ENCODE results near the gene KLF16. TPM values are rescaled to one million over a fixed set of nuclear protein-coding genes. Genes with fewer than 3 reads are reported as not detected.
A peak's percentile ranks its signal among the peaks of the same experiment; 100 is the strongest.

Gene KLF16
- total RNA-seq, 1 experiment from 2014 or later: 64.0 TPM

DNA sequence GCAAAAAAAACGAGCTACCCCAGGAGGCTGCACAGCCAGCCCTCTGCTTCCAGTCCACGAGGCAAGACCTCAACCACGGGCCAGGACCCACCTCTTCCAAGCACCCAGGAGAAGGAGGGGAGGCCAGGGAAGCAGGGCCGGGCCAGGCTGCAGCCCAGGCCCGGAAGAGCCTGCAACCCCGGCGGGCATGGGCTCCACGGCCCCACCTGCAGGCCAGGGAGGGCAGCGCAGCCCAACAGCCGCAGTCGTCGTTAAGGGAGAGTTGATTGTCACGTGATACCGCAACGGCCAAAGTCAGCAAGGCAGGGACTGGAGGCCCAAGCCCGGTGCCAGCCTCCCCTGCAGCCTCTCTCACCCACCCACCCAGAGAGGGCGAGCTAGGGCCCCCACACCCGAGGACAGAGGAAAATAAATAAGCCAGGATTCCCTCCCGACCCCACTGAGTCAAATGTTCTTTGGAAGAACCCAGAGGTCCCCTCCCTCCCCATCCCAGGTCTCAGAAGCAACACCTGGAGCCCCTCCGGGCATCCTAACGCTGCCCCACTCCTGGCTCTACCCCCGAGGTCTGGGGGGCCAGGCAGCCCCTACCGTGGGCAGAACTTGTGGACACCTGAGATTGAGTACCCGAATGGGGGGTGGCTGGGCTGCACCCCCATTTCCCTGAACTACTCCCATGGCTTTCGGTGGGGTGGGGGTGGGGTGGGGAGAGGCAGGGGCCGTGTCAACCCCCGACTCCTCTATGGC, 9.9 kb downstream of the KLF16 start:
- DNase-seq (ENCODE audit: low spot score): peak; percentile 93
- no peaks in the 10 kb centered on the region for H3K27me3 Mint-ChIP-seq (ENCODE audit: low read depth)
- POLR2A ChIA-PET: no interaction called here
- TF ChIP-seq, protein P1, sequence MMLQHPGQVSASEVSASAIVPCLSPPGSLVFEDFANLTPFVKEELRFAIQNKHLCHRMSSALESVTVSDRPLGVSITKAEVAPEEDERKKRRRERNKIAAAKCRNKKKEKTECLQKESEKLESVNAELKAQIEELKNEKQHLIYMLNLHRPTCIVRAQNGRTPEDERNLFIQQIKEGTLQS (CRISPR knock-in tag; conservative IDR thresholded peaks at IDR 0.05): no peak
- TF ChIP-seq, protein P2, sequence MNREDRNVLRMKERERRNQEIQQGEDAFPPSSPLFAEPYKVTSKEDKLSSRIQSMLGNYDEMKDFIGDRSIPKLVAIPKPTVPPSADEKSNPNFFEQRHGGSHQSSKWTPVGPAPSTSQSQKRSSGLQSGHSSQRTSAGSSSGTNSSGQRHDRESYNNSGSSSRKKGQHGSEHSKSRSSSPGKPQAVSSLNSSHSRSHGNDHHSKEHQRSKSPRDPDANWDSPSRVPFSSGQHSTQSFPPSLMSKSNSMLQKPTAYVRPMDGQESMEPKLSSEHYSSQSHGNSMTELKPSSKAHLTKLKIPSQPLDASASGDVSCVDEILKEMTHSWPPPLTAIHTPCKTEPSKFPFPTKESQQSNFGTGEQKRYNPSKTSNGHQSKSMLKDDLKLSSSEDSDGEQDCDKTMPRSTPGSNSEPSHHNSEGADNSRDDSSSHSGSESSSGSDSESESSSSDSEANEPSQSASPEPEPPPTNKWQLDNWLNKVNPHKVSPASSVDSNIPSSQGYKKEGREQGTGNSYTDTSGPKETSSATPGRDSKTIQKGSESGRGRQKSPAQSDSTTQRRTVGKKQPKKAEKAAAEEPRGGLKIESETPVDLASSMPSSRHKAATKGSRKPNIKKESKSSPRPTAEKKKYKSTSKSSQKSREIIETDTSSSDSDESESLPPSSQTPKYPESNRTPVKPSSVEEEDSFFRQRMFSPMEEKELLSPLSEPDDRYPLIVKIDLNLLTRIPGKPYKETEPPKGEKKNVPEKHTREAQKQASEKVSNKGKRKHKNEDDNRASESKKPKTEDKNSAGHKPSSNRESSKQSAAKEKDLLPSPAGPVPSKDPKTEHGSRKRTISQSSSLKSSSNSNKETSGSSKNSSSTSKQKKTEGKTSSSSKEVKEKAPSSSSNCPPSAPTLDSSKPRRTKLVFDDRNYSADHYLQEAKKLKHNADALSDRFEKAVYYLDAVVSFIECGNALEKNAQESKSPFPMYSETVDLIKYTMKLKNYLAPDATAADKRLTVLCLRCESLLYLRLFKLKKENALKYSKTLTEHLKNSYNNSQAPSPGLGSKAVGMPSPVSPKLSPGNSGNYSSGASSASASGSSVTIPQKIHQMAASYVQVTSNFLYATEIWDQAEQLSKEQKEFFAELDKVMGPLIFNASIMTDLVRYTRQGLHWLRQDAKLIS (CRISPR knock-in tag; IDR thresholded peaks at IDR 0.05; ENCODE audit: borderline replicate concordance): no peak
- TF ChIP-seq, protein P3, sequence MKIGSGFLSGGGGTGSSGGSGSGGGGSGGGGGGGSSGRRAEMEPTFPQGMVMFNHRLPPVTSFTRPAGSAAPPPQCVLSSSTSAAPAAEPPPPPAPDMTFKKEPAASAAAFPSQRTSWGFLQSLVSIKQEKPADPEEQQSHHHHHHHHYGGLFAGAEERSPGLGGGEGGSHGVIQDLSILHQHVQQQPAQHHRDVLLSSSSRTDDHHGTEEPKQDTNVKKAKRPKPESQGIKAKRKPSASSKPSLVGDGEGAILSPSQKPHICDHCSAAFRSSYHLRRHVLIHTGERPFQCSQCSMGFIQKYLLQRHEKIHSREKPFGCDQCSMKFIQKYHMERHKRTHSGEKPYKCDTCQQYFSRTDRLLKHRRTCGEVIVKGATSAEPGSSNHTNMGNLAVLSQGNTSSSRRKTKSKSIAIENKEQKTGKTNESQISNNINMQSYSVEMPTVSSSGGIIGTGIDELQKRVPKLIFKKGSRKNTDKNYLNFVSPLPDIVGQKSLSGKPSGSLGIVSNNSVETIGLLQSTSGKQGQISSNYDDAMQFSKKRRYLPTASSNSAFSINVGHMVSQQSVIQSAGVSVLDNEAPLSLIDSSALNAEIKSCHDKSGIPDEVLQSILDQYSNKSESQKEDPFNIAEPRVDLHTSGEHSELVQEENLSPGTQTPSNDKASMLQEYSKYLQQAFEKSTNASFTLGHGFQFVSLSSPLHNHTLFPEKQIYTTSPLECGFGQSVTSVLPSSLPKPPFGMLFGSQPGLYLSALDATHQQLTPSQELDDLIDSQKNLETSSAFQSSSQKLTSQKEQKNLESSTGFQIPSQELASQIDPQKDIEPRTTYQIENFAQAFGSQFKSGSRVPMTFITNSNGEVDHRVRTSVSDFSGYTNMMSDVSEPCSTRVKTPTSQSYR (CRISPR knock-in tag; IDR thresholded peaks at IDR 0.05): no peak
- no peak for TF ChIP-seq NR3C1 (CRISPR knock-in tag; conservative IDR thresholded peaks at IDR 0.05; ENCODE audit: low read depth)
- TF ChIP-seq, protein P4, sequence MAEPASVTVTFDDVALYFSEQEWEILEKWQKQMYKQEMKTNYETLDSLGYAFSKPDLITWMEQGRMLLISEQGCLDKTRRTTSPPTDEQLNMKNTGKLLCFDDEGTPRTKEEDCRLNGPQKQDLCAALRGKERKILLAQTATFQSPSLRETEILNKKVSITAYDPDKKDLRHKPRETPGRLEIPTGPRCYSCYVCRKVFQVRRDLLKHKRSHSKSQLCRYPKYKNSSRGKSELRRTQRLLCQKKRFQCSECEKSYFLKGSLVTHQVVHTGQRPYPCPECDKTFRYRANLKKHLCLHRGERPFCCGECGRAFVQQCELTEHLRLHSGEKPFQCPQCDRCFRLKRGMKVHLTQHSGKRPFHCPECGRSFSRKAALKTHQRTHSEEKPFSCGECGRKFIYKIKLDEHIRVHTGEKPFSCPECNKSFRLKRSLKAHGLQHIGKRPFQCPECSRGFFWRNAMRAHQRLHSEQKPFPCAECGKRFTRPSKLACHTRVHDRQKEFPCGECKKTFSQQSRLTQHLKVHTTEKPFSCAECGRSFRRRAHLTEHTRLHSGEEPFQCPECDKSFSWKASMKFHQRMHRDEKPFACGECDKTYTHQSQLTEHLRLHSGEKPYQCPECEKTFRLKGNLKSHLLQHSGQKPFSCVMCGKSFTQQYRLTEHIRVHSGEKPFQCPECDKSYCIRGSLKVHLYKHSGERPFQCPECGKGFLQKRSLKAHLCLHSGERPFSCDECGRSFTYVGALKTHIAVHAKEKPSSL (CRISPR knock-in tag; conservative IDR thresholded peaks at IDR 0.05): no peak
- TF ChIP-seq, protein P5, sequence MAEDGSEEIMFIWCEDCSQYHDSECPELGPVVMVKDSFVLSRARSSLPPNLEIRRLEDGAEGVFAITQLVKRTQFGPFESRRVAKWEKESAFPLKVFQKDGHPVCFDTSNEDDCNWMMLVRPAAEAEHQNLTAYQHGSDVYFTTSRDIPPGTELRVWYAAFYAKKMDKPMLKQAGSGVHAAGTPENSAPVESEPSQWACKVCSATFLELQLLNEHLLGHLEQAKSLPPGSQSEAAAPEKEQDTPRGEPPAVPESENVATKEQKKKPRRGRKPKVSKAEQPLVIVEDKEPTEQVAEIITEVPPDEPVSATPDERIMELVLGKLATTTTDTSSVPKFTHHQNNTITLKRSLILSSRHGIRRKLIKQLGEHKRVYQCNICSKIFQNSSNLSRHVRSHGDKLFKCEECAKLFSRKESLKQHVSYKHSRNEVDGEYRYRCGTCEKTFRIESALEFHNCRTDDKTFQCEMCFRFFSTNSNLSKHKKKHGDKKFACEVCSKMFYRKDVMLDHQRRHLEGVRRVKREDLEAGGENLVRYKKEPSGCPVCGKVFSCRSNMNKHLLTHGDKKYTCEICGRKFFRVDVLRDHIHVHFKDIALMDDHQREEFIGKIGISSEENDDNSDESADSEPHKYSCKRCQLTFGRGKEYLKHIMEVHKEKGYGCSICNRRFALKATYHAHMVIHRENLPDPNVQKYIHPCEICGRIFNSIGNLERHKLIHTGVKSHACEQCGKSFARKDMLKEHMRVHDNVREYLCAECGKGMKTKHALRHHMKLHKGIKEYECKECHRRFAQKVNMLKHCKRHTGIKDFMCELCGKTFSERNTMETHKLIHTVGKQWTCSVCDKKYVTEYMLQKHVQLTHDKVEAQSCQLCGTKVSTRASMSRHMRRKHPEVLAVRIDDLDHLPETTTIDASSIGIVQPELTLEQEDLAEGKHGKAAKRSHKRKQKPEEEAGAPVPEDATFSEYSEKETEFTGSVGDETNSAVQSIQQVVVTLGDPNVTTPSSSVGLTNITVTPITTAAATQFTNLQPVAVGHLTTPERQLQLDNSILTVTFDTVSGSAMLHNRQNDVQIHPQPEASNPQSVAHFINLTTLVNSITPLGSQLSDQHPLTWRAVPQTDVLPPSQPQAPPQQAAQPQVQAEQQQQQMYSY (CRISPR knock-in tag; IDR thresholded peaks at IDR 0.05): peak; percentile 51; the same call in 1 of the 2 replicates
- TF ChIP-seq, protein P6, sequence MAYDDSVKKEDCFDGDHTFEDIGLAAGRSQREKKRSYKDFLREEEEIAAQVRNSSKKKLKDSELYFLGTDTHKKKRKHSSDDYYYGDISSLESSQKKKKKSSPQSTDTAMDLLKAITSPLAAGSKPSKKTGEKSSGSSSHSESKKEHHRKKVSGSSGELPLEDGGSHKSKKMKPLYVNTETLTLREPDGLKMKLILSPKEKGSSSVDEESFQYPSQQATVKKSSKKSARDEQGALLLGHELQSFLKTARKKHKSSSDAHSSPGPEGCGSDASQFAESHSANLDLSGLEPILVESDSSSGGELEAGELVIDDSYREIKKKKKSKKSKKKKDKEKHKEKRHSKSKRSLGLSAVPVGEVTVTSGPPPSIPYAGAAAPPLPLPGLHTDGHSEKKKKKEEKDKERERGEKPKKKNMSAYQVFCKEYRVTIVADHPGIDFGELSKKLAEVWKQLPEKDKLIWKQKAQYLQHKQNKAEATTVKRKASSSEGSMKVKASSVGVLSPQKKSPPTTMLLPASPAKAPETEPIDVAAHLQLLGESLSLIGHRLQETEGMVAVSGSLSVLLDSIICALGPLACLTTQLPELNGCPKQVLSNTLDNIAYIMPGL (CRISPR knock-in tag; IDR thresholded peaks at IDR 0.05): peak; percentile 45; the same call in 1 of the 2 replicates
- TF ChIP-seq JAZF1 (CRISPR knock-in tag; IDR thresholded peaks at IDR 0.05): no peak
- no peak for TF ChIP-seq IRF2 (CRISPR knock-in tag; IDR thresholded peaks at IDR 0.05; ENCODE audit: borderline replicate concordance, low read depth)
- TF ChIP-seq, protein P7, sequence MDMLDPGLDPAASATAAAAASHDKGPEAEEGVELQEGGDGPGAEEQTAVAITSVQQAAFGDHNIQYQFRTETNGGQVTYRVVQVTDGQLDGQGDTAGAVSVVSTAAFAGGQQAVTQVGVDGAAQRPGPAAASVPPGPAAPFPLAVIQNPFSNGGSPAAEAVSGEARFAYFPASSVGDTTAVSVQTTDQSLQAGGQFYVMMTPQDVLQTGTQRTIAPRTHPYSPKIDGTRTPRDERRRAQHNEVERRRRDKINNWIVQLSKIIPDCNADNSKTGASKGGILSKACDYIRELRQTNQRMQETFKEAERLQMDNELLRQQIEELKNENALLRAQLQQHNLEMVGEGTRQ (CRISPR knock-in tag; IDR thresholded peaks at IDR 0.05): peak; percentile 93
- no peak for TF ChIP-seq MXD4 (CRISPR knock-in tag; IDR thresholded peaks at IDR 0.05; ENCODE audit: borderline replicate concordance)
- TF ChIP-seq ELF4 (CRISPR knock-in tag; IDR thresholded peaks at IDR 0.05; ENCODE audit: low read depth): no peak
- no peak for TF ChIP-seq FOXP1 (CRISPR knock-in tag; IDR thresholded peaks at IDR 0.05; ENCODE audit: borderline replicate concordance)
- no peak for TF ChIP-seq KAT7 (CRISPR knock-in tag; IDR thresholded peaks at IDR 0.05; ENCODE audit: borderline replicate concordance)
- TF ChIP-seq MYBL2 (CRISPR knock-in tag; IDR thresholded peaks at IDR 0.05): no peak
- TF ChIP-seq FOXK1 (CRISPR knock-in tag; IDR thresholded peaks at IDR 0.05): no peak
- no peak for TF ChIP-seq ZBTB21 (CRISPR knock-in tag; IDR thresholded peaks at IDR 0.05; ENCODE audit: borderline replicate concordance)
- TF ChIP-seq, protein P8, sequence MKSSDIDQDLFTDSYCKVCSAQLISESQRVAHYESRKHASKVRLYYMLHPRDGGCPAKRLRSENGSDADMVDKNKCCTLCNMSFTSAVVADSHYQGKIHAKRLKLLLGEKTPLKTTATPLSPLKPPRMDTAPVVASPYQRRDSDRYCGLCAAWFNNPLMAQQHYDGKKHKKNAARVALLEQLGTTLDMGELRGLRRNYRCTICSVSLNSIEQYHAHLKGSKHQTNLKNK (CRISPR knock-in tag; IDR thresholded peaks at IDR 0.05): no peak
- no peak for TF ChIP-seq TCF7 (CRISPR knock-in tag; IDR thresholded peaks at IDR 0.05; ENCODE audit: low read depth)

More for the DNA sequence above, 9.9 kb downstream of the KLF16 start:
- CTCF ChIA-PET: interaction anchor here (0.6 to 8.2 kb wide), 4 partner anchors 11 to 426 kb away, joined by 3 to 70 read pairs (median 4); no protein-coding TSS in a partner anchor
- H3K4me1 Mint-ChIP-seq: peaks cover 35% of the 10 kb centered on the region
- H3K27ac Mint-ChIP-seq: peak overlapping the region; percentile 90; the same call in 1 of the 2 replicates
- H3K36me3 Mint-ChIP-seq: no peaks in the 10 kb centered on the region
- peak; percentile 13 for ATAC-seq
- no peaks in the 10 kb centered on the region for H3K9me3 Mint-ChIP-seq
- H3K4me3 Mint-ChIP-seq: peak overlapping the region; percentile 46

Measured in WTC11 (cell line).